ENCODE measurements around the gene SLC25A20.
"Not testable (repeated sequence)": the region's sequence is repeated elsewhere in the genome, so short reads cannot be mapped to it uniquely, and the experiment has no call there.

SLC25A20 gene

GRCh38 chr3:48898383-48899234, at the start of gene SLC25A20:
Gene SLC25A20 (minus strand): TSS chr3:48898882. CDS start chr3:48898794, 88 bp downstream.
- DNase-seq (ENCODE audit: low spot score): peak; percentile 90

- DNase-seq (ENCODE audit: low spot score): no peak
Observed at GRCh38 chr3:48945891-48946549, 47.3 kb upstream of the SLC25A20 start.

GRCh38 chr3:48945432-48945831, 46.8 kb upstream of the SLC25A20 start:
- no peak for DNase-seq (ENCODE audit: low spot score)

- no peak for DNase-seq (ENCODE audit: low spot score)
Observed at GRCh38 chr3:48938689-48939088, 40.0 kb upstream of the SLC25A20 start.

- DNase-seq (ENCODE audit: low spot score): no peak
Observed at GRCh38 chr3:48938156-48938555, 39.5 kb upstream of the SLC25A20 start.

GRCh38 chr3:48935530-48935929, 36.8 kb upstream of the SLC25A20 start:
- DNase-seq (ENCODE audit: low spot score): no peak

GRCh38 chr3:48934333-48934991, 35.8 kb upstream of the SLC25A20 start:
- DNase-seq (ENCODE audit: low spot score): no peak

GRCh38 chr3:48931944-48932580, 33.4 kb upstream of the SLC25A20 start:
- no peak for DNase-seq (ENCODE audit: low spot score)

- DNase-seq (ENCODE audit: low spot score): no peak
Observed at GRCh38 chr3:48930590-48930989, 31.9 kb upstream of the SLC25A20 start.

GRCh38 chr3:48929358-48930035, 30.8 kb upstream of the SLC25A20 start:
- DNase-seq (ENCODE audit: low spot score): no peak

- DNase-seq (ENCODE audit: low spot score): no peak
Observed at GRCh38 chr3:48928679-48929078, 30.0 kb upstream of the SLC25A20 start.

- DNase-seq (ENCODE audit: low spot score): no peak
Observed at GRCh38 chr3:48927928-48928327, 29.2 kb upstream of the SLC25A20 start.

- DNase-seq (ENCODE audit: low spot score): no peak
Observed at GRCh38 chr3:48926425-48927392, 28.0 kb upstream of the SLC25A20 start.

GRCh38 chr3:48919215-48920138, 20.8 kb upstream of the SLC25A20 start:
- DNase-seq (ENCODE audit: low spot score): peak; percentile 70

GRCh38 chr3:48918388-48919214, 19.9 kb upstream of the SLC25A20 start, which contains the start of gene ARIH2:
Gene ARIH2 (plus strand): TSS chr3:48918842. CDS start chr3:48927559, 8,717 bp downstream.
- DNase-seq (ENCODE audit: low spot score): peak; percentile 96

GRCh38 chr3:48915296-48915695, 16.6 kb upstream of the SLC25A20 start:
- no peak for DNase-seq (ENCODE audit: low spot score)

GRCh38 chr3:48907026-48907425, 8.3 kb upstream of the SLC25A20 start:
- not testable (repeated sequence) for DNase-seq (ENCODE audit: low spot score)

GRCh38 chr3:48899273-48899672, 591 bp upstream of the SLC25A20 start:
- no peak for DNase-seq (ENCODE audit: low spot score)
